Measurements from ENCODE around the gene ZNF446. TPM values are rescaled to one million over a fixed set of nuclear protein-coding genes. Genes with fewer than 3 reads are reported as not detected.
A peak's percentile ranks its signal among the peaks of the same experiment; 100 is the strongest.

Gene ZNF446
- total RNA-seq, 4 donors from 2014 or later: 18.4 to 31.6 (median 26.2) TPM

DNA sequence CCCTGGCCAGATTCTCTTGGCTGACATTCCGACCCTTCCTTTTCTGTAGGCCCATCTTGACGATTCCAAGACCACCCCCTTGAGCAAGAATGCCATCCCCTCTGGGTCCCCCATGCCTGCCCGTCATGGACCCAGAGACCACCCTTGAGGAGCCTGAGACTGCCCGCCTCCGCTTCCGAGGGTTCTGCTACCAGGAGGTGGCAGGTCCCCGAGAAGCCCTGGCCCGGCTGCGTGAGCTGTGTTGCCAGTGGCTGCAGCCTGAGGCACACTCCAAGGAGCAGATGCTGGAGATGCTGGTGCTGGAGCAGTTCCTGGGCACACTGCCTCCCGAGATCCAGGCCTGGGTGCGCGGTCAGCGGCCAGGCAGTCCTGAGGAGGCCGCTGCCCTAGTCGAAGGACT is 978 bp downstream of the ZNF446 start:
- 84 to 86% methylated on average over 14 to 15 of the region's 15 CpGs for WGBS, 2 donors
- peak overlapping the region in 1 of 4 donors; percentile 75 for H3K4me3 ChIP-seq
- peak overlapping the region in 3 of 4 donors; percentile 87 to 94 (median 92) for H3K27ac ChIP-seq

DNA sequence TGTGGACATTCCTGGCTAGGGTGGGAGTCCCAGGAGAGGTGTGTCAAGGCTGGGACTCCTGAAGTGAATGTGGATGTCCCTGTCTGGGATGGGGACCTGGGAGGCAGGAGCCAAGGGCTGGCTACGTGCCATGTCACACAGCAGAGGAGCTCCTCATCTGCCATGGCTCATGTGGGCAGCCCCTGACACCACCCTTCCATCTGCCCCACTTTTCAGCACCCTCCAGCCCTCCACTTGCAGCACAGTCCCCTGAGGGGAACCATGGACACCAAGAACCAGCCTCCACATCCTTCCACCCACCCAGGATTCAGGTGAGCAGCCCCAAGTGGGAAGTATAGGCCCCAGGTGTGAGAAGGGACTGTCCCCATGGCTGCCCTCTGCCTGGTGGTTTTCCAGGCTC is 1.7 kb downstream of the ZNF446 start:
- H3K27ac ChIP-seq: peak overlapping the region in 1 of 4 donors; percentile 94
- H3K4me1 ChIP-seq: peaks cover 0 to 26% (median 18%) of the 10 kb centered on the region in 4 donors
- TF ChIP-seq EP300 (IDR thresholded peaks at IDR 0.05) (no peak), POLR2A (IDR thresholded peaks at IDR 0.05) (no peak)
- TF ChIP-seq, protein P1, sequence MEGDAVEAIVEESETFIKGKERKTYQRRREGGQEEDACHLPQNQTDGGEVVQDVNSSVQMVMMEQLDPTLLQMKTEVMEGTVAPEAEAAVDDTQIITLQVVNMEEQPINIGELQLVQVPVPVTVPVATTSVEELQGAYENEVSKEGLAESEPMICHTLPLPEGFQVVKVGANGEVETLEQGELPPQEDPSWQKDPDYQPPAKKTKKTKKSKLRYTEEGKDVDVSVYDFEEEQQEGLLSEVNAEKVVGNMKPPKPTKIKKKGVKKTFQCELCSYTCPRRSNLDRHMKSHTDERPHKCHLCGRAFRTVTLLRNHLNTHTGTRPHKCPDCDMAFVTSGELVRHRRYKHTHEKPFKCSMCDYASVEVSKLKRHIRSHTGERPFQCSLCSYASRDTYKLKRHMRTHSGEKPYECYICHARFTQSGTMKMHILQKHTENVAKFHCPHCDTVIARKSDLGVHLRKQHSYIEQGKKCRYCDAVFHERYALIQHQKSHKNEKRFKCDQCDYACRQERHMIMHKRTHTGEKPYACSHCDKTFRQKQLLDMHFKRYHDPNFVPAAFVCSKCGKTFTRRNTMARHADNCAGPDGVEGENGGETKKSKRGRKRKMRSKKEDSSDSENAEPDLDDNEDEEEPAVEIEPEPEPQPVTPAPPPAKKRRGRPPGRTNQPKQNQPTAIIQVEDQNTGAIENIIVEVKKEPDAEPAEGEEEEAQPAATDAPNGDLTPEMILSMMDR (IDR thresholded peaks at IDR 0.05): no peak
- no peaks in the 10 kb centered on the region for H3K9me3 ChIP-seq
- 100% methylated on average over 1 of the region's 1 CpG for WGBS, 2 donors
- no peak overlapping the region for H3K4me3 ChIP-seq
- no peak for DNase-seq (ENCODE audit: low spot score in 2 of 2)
- peaks cover 0 to 65% (median 0%) of the 10 kb centered on the region in 3 donors for H3K36me3 ChIP-seq
- no peaks in the 10 kb centered on the region for H3K27me3 ChIP-seq

More for the DNA sequence above, 978 bp downstream of the ZNF446 start:
- Histone ChIP-seq H3K27me3 (no peaks in the 10 kb centered on the region), H3K9me3 (no peaks in the 10 kb centered on the region), H3K36me3 (peaks cover 0 to 66% (median 0%) of the 10 kb centered on the region in 3 donors), H3K4me1 (peaks cover 0 to 26% (median 18%) of the 10 kb centered on the region in 4 donors)
- TF ChIP-seq, protein P1 (IDR thresholded peaks at IDR 0.05): no peak
- TF ChIP-seq POLR2A (IDR thresholded peaks at IDR 0.05) (no peak), EP300 (IDR thresholded peaks at IDR 0.05) (no peak)
- DNase-seq (ENCODE audit: low spot score in 2 of 2): no peak

DNA sequence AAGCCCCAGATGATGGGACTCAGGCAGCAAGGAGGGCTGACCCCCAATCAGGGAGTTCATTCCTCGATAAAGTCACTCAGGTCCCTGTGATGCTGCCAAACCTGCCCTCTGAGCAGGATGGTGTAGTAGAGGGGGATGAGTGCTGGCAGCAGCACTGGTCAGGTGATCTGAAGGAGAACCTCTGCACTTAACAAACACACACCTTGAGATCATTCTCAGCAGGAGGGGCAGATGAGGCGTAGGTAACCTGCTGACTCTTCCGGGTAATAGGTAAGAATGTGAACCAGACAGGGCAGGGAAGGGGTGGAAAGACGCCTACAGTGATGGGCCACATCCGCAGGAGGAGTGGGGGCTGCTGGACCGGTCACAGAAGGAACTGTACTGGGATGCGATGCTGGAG is 3.2 kb downstream of the ZNF446 start:
- H3K4me1 ChIP-seq: peaks cover 0 to 26% (median 18%) of the 10 kb centered on the region in 4 donors
- no peak overlapping the region for H3K4me3 ChIP-seq
- H3K27ac ChIP-seq: no peak overlapping the region
- no peaks in the 10 kb centered on the region for H3K27me3 ChIP-seq
- WGBS, 2 donors: 83 to 89% methylated on average over 7 of the region's 7 CpGs
- no peak for DNase-seq (ENCODE audit: low spot score in 2 of 2)
- H3K9me3 ChIP-seq: no peaks in the 10 kb centered on the region
- no peak for TF ChIP-seq EP300 (IDR thresholded peaks at IDR 0.05)
- no peak for TF ChIP-seq POLR2A (IDR thresholded peaks at IDR 0.05)
- TF ChIP-seq, protein P1 (IDR thresholded peaks at IDR 0.05): no peak
- peaks cover 0 to 51% (median 0%) of the 10 kb centered on the region in 3 donors for H3K36me3 ChIP-seq

DNA sequence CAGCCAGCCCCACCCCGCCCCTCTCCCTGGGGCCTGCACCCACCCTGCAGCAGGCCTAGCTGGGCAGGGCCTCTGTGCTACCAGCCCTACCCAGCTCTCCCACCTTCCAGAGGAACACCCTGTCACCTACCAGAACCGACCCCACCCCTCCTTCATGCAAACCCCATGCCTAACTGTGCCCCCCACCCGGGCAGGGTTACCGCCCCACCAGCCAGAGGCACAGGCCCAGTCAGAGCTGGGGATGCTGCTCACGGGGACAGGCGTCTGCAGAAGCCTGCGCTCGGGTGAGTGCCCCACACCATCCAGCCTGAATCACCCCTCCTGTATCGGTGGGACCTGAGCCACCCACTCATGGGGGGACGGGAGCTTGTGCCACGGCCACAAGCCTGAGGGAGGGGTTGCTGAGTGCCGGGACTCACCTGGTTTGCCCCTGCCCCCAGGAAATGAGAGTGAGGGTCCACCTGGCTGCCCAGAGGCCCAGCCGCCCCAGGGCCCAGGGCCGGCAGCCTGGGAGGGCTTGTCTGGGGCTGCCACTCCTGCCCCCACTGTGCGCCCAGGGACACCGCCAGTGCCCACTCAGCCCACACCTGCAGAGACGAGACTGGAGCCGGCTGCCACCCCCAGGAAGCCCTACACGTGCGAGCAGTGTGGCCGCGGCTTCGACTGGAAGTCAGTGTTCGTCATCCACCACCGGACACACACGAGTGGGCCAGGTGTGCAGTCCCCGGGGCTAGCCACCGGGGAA is 3.8 kb downstream of the ZNF446 start:
- WGBS, 2 donors: 84 to 87% methylated on average over 16 to 20 of the region's 28 CpGs
- Histone ChIP-seq H3K27me3 (no peaks in the 10 kb centered on the region), H3K4me3 (no peak overlapping the region), H3K36me3 (peaks cover 0 to 49% (median 0%) of the 10 kb centered on the region in 3 donors), H3K4me1 (peaks cover 0 to 20% (median 16%) of the 10 kb centered on the region in 4 donors), H3K9me3 (no peaks in the 10 kb centered on the region), H3K27ac (no peak overlapping the region)
- TF ChIP-seq EP300 (IDR thresholded peaks at IDR 0.05) (no peak), POLR2A (IDR thresholded peaks at IDR 0.05) (no peak)
- TF ChIP-seq, protein P1 (IDR thresholded peaks at IDR 0.05): no peak
- no peak for DNase-seq (ENCODE audit: low spot score in 2 of 2)

DNA sequence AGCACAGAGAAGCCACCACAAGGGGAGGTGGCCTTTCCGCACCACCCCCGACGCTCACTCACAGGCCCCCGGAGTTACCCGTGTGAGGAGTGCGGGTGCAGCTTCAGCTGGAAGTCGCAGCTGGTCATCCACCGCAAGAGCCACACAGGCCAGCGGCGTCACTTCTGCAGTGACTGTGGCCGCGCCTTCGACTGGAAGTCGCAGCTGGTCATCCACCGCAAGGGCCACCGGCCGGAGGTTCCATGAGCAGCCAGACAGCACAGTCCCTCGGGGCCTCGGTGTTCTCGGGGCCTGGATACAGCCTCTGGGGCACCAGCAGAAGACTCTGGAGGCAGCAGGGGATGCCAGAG is 4.3 kb downstream of the ZNF446 start:
- no peak for DNase-seq (ENCODE audit: low spot score in 2 of 2)
- no peak for TF ChIP-seq POLR2A (IDR thresholded peaks at IDR 0.05)
- no peak for TF ChIP-seq EP300 (IDR thresholded peaks at IDR 0.05)
- TF ChIP-seq, protein P1 (IDR thresholded peaks at IDR 0.05): no peak
- no peaks in the 10 kb centered on the region for H3K9me3 ChIP-seq
- H3K27ac ChIP-seq: no peak overlapping the region
- WGBS, 2 donors: 89 to 94% methylated on average over 15 to 20 of the region's 20 CpGs
- no peak overlapping the region for H3K4me3 ChIP-seq
- H3K36me3 ChIP-seq: peaks cover 0 to 49% (median 0%) of the 10 kb centered on the region in 3 donors
- no peaks in the 10 kb centered on the region for H3K27me3 ChIP-seq
- peaks cover 0 to 15% (median 11%) of the 10 kb centered on the region in 4 donors for H3K4me1 ChIP-seq

Measured in tibial nerve (tissue), 4 donors.